Brain microvascular endothelial cell (primary cell): ENCODE measurements around the gene MTG1.
"Not testable (repeated sequence)": the region's sequence is repeated elsewhere in the genome, so short reads cannot be mapped to it uniquely, and the experiment has no call there.

Experiments used
- DNase-seq: peaks from one replicate; pipeline ENCODE4 v3.0.0-alpha.2; 2020
- H3K27ac ChIP-seq: fragments of 250-450 bp; sonication (Bioruptor Pico); 2 replicates; pipeline ENCODE4 v1.5.1; 2020; ENCODE audit warnings: mild to moderate bottlenecking, moderate library complexity
- H3K27me3 ChIP-seq: fragments of 250-450 bp; sonication (Bioruptor Pico); replicated peaks from 2 replicates; pipeline ENCODE4 v1.5.1; 2020; ENCODE audit warnings: mild to moderate bottlenecking
- H3K36me3 ChIP-seq: fragments of 250-450 bp; sonication (Bioruptor Pico); replicated peaks from 2 replicates; pipeline ENCODE4 v1.5.1; 2020; ENCODE audit warnings: mild to moderate bottlenecking
- H3K4me3 ChIP-seq: 2 replicates; pipeline ENCODE4 v1.5.1; 2011; ENCODE audit warnings: low read depth, mild to moderate bottlenecking, control low read depth, low read length, moderate library complexity
- in situ Hi-C: cut with HindIII; loops from 2 replicates; pipeline ENCODE4 v1.10.0; 2017; ENCODE audit warnings: low sequenced_read_pairs, low pct_ligation_motif_present
- TF ChIP-seq, protein P1 (sequence below): IDR thresholded peaks from 2 replicates; pipeline ENCODE4 v1.5.1; 2011; ENCODE audit warnings: low read depth, mild to moderate bottlenecking, moderate library complexity, low read length, control low read depth, inconsistent platforms; ENCODE audit errors: missing control alignments

Gene MTG1

DNA sequence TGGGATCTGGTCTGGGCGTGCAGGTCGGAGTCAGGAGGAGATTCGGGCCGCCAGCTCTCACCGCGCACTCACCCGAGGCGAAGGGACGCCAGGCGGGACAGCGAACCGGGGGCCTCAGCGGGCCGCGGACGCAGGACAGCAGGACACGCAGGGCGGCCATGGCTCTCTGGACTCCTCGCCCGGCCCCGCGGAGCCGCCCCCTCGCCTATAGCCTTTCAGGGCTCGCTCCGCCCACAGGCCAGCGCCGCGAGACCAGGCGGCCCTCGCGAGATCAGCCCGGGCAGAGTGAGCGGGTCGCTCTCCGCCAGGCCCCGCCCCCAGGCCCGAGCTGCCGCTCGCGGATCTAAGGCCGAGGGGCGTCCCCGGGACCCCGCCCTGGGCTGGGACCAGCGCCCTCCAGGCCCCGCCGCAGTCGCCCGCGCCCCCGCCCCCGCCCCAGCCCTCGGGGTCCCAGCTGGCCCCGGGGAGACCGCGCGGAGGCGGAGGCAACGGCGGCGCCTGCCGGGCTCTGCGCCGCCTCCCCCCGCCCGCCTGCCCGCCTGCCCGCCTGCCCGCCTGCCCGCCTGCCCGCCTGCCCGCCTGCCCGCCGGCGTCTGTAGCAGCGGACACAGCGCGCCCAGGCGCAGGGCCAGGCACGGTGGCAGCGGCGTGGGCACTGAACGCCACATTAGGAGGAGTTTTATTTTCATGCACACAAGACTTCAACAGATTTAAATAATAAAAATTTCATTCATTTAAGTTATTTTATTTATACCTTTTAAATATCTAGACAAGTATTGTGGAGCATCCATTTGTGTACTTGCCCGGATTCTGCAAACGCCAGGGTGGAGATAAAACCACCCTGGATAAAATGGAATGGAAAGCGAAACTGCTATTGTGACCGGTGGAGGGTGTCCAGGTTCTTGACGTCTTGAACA lies 20.5 kb upstream of the MTG1 start, which contains the start of gene ECHS1:
ECHS1 (minus strand) TSS at position 181 of the 917 bp plus-strand sequence; CDS start at position 160, 21 bp downstream.
- DNase-seq = peak; percentile 84
- in situ Hi-C loops = no loop called here
- Histone ChIP-seq H3K4me3 (peak within 1 kb of the TSS; percentile 86), H3K27me3 (no peaks in the 10 kb centered on the region), H3K36me3 (peaks cover 16% of the 10 kb centered on the region), H3K27ac (peak within 1 kb of the TSS; percentile 73)
- TF ChIP-seq, protein P1, sequence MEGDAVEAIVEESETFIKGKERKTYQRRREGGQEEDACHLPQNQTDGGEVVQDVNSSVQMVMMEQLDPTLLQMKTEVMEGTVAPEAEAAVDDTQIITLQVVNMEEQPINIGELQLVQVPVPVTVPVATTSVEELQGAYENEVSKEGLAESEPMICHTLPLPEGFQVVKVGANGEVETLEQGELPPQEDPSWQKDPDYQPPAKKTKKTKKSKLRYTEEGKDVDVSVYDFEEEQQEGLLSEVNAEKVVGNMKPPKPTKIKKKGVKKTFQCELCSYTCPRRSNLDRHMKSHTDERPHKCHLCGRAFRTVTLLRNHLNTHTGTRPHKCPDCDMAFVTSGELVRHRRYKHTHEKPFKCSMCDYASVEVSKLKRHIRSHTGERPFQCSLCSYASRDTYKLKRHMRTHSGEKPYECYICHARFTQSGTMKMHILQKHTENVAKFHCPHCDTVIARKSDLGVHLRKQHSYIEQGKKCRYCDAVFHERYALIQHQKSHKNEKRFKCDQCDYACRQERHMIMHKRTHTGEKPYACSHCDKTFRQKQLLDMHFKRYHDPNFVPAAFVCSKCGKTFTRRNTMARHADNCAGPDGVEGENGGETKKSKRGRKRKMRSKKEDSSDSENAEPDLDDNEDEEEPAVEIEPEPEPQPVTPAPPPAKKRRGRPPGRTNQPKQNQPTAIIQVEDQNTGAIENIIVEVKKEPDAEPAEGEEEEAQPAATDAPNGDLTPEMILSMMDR = no peak

DNA sequence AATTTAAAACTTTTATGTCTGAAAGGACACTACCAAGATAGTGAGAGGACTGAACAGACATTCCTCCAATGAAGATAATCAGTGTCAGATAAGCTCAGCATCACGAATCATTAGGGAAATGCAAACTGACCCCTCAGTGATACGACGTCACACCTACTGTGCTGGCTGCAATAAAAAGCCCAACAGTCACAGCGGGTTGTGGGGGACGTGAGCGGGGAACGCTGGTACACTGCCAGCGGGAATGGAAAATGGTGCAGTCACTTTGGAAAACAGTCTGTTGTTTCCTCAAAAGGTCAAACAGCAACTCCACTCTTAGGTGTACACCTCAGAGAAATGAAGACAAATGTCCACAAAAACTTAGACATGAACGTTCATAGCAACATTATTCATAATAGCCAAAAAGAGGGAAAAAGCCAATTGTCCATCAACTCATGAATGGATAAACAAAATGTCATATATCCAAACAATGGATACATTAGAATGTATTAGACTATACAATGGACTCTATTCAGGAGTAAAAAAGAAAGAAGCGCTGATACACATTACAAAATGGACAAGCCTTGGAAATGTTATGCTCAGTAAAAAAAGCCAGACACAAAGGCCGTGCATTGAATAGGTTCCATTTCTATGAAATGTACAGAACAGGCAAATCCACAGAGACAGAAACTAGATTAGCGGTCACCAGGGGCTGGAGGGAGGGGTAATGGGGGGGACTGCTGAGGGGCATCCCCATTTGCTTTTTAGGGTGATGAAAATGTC lies 18.4 kb upstream of the MTG1 start:
- Histone ChIP-seq H3K27ac (no peak overlapping the region), H3K27me3 (no peaks in the 10 kb centered on the region), H3K36me3 (peaks cover under 1% of the 10 kb centered on the region), H3K4me3 (no peak overlapping the region)
- in situ Hi-C loops = no loop called here
- DNase-seq = no peak
- TF ChIP-seq, protein P1 = no peak

DNA sequence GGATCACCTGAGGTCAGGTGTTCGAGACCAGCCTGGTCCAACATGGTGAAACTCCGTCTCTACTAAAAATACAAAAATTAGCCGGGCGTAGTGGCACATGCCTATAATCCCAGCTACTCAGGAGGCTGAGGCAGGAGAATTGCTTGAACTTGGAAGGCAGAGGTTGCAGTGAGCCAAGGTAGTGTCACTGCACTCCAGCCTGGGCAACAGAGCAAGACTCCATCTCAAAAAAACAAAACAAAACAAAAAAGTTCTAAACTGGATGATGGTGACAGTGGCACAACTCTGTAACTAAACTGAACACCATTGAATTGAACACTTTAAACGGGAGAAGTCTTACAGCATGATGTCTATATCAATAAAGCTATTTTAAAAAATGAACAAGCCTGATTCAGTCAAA lies 17.8 kb upstream of the MTG1 start:
- in situ Hi-C loops, H3K36me3 ChIP-seq, H3K27me3 ChIP-seq, H3K4me3 ChIP-seq, DNase-seq, H3K27ac ChIP-seq: not testable (repeated sequence)

DNA sequence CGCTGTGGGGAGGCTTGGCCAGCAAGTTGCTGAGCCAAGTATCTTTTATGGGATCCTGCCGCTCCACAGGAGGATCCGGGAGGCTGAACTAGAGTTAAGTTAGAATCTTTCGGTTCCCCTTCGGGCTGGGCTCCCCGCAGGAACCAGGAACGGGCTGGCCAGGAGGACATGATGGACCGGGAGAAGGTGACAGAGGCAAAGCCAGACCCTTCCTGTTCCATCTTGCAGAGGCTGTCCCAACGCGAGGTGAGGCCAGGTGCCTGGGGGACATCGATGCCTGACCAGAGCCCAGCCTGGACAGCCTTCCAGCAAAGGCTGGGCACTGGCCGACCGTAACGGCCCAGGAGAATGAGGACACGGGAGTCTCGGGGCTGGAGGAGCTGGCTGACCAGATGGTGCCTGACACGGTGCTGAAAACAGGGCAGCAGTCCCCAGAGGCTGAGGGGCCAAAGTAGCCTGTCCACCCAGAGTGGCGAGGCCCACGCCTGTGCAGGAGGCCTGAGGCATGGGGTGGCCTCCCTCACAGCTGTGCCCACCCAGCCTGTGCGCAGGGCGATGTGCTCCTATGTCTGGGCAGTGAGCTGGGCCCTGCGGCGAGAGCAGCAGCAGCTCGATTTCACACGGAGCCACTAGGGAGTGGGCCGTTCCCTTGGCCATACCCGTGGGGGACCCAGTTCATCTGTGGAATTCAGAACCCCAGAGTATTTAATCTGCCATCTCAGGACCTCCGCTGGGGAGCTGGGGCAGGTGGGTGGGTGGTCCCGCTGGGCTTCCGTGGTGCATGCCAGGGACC lies 16.7 kb upstream of the MTG1 start:
- Histone ChIP-seq H3K36me3 (no peaks in the 10 kb centered on the region), H3K27me3 (no peaks in the 10 kb centered on the region), H3K4me3 (no peak overlapping the region), H3K27ac (no peak overlapping the region)
- in situ Hi-C loops = no loop called here
- no peak for DNase-seq
- TF ChIP-seq, protein P1 = no peak

DNA sequence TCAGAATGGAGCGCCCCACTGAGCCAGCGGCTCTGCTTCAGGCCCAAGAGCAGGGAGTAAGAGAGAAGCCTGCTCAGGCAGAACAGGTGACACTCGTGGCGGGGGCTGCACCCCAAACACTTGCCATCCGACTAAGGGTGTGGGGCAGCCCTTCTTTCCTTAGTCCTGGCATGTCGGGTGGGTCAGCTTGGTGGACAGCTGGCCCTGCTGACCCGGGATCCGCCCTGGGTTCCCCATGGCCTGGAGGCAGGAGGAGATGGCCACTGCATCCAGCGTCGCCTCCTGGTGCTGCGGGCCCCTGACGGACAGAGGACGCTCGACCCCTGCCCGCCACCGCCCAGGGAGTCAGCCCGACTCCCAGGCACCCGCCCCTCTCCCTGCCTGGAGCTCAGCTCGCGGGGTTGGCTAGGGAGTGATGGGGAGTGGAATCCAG lies 16.1 kb upstream of the MTG1 start:
- TF ChIP-seq, protein P1 = no peak
- in situ Hi-C loops = no loop called here
- H3K27ac ChIP-seq = no peak overlapping the region
- H3K27me3 ChIP-seq = no peaks in the 10 kb centered on the region
- no peak for DNase-seq
- H3K4me3 ChIP-seq = peak overlapping the region; percentile 74
- no peaks in the 10 kb centered on the region for H3K36me3 ChIP-seq
